H1 (cell line): ENCODE data around the gene GRP. TPM values are rescaled to one million over a fixed set of nuclear protein-coding genes. Genes with fewer than 3 reads are reported as not detected.

Experiments
- CTCF ChIA-PET: fragments of 300-600 bp; sonication (Branson Sonifier 250); formaldehyde crosslinking; loops from one replicate; lab custom pipeline; 2021; ENCODE audit not compliant: partially characterized antibody; lab: Charles Lee
- POLR2A ChIA-PET: fragments of 300-600 bp; sonication (Branson Sonifier 250); formaldehyde crosslinking; loops from one replicate; lab custom pipeline; 2021; ENCODE audit warnings: inconsistent platforms; ENCODE audit not compliant: partially characterized antibody; lab: Charles Lee
- DNase-seq, 2 experiments: peaks; one replicate each; pipeline versions ENCODE4 v3.0.0 to v3.0.0-alpha.2; 2010 to 2022; ENCODE audit warnings: low spot score in 2 of 2, low read depth in 1 of 2, mixed read lengths in 1 of 2
- FAIRE-seq: peaks from 2 replicates; lab custom pipeline; 2011; peaks lifted over from hg19 to GRCh38; lab: Jason Lieb, UNC
- H2AFZ ChIP-seq: 2 replicates; pipeline ENCODE4 v1.8.1; 2012; ENCODE audit warnings: low read length, inconsistent platforms
- H2AK5ac ChIP-seq: 2 replicates; pipeline ENCODE4 v1.6.1; 2013; ENCODE audit warnings: low read depth, low read length
- H2BK120ac ChIP-seq: replicated peaks from 2 replicates; pipeline ENCODE3; 2013; ENCODE audit warnings: low read depth, low read length, inconsistent platforms
- H2BK12ac ChIP-seq: 2 replicates; pipeline ENCODE4 v1.6.1; 2013; ENCODE audit warnings: low read depth, low read length
- H2BK15ac ChIP-seq: 2 replicates; pipeline ENCODE4 v1.6.1; 2013; ENCODE audit warnings: low read length
- H2BK20ac ChIP-seq: 2 replicates; pipeline ENCODE4 v1.6.1; 2013; ENCODE audit warnings: low read length
- H2BK5ac ChIP-seq: 2 replicates; pipeline ENCODE4 v1.6.1; 2013; ENCODE audit warnings: low read depth, low read length
- H3K14ac ChIP-seq: 2 replicates; pipeline ENCODE4 v1.6.1; 2013; ENCODE audit warnings: inconsistent platforms; ENCODE audit not compliant: insufficient read length
- H3K18ac ChIP-seq: 2 replicates; pipeline ENCODE4 v1.6.1; 2013; ENCODE audit warnings: low read length; ENCODE audit errors: extremely low read depth
- H3K23ac ChIP-seq: 2 replicates; pipeline ENCODE4 v1.6.1; 2013; ENCODE audit warnings: inconsistent platforms; ENCODE audit not compliant: insufficient read length
- H3K23me2 ChIP-seq: 2 replicates; pipeline ENCODE4 v1.6.1; 2013; ENCODE audit warnings: low read depth, low read length
- H3K27ac ChIP-seq: 2 replicates; pipeline ENCODE4 v1.6.1; 2011; ENCODE audit warnings: low read depth, low read length, inconsistent platforms
- H3K27me3 ChIP-seq, 4 experiments: replicated peaks in 1 of 4; 1 replicate in 1 of 4; 2 replicates in 3 of 4; pipeline versions ENCODE4 v1.6.1 to v1.8.1; 2011 to 2013; ENCODE audit warnings: low read length in 3 of 4, mild to moderate bottlenecking in 3 of 4, inconsistent platforms in 2 of 4, mixed read lengths in 2 of 4, moderate library complexity in 1 of 4; ENCODE audit not compliant: control insufficient read depth in 3 of 4, insufficient read depth in 3 of 4; ENCODE audit errors: extremely low read depth in 1 of 4
- H3K36me3 ChIP-seq, 4 experiments: 2 replicates each; pipeline versions ENCODE4 v1.6.1 to v1.8.1; 2011 to 2013; ENCODE audit warnings: mild to moderate bottlenecking in 4 of 4, low read length in 3 of 4, moderate library complexity in 2 of 4, control low read depth in 1 of 4, inconsistent platforms in 1 of 4; ENCODE audit not compliant: insufficient read depth in 4 of 4, control insufficient read depth in 2 of 4
- H3K4ac ChIP-seq: replicated peaks from 2 replicates; pipeline ENCODE3; 2013; ENCODE audit warnings: low read length, low read depth, mixed read lengths, inconsistent platforms; ENCODE audit not compliant: insufficient read length
- H3K4me1 ChIP-seq, 4 experiments: replicated peaks in 1 of 4; 1 replicate in 1 of 4; 2 replicates in 3 of 4; pipeline versions ENCODE4 v1.6.1 to v1.8.1; 2011 to 2013; ENCODE audit warnings: low read length in 3 of 4, inconsistent platforms in 2 of 4, mixed read lengths in 1 of 4; ENCODE audit not compliant: insufficient read depth in 4 of 4, control insufficient read depth in 3 of 4
- H3K4me2 ChIP-seq, 2 experiments: 2 replicates each; pipeline versions ENCODE4 v1.6.1 to v1.8.1; 2011 to 2013; ENCODE audit warnings: low read depth in 2 of 2, low read length in 2 of 2, control low read depth in 1 of 2, inconsistent platforms in 1 of 2, mild to moderate bottlenecking in 1 of 2; ENCODE audit not compliant: insufficient read depth in 1 of 2
- H3K4me3 ChIP-seq, 4 experiments: fragments of 200-600, 300-600 bp in 1 of 4; sonication (generic), shearing (Covaris generic), sonication (Bioruptor Twin) in 1 of 4; 2 replicates each; pipeline versions ENCODE4 v1.5.1 to v1.8.1; 2011 to 2016; ENCODE audit warnings: low read length in 4 of 4, low read depth in 3 of 4, control low read depth in 2 of 4, inconsistent platforms in 2 of 4, mild to moderate bottlenecking in 2 of 4, mixed read lengths in 1 of 4, moderate library complexity in 1 of 4; ENCODE audit not compliant: insufficient read depth in 2 of 4; ENCODE audit errors: extremely low read depth in 1 of 4
- H3K56ac ChIP-seq: replicated peaks from 2 replicates; pipeline ENCODE3; 2013; ENCODE audit warnings: low read depth, mild to moderate bottlenecking, mixed read lengths, low read length, inconsistent platforms; ENCODE audit not compliant: insufficient read length
- H3K79me1 ChIP-seq: 2 replicates; pipeline ENCODE4 v1.6.1; 2013; ENCODE audit warnings: low read depth, low read length, control low read depth
- H3K79me2 ChIP-seq, 2 experiments: 2 replicates each; pipeline versions ENCODE4 v1.6.1 to v1.8.1; 2012 to 2013; ENCODE audit warnings: low read length in 2 of 2, mild to moderate bottlenecking in 2 of 2, inconsistent platforms in 1 of 2; ENCODE audit not compliant: insufficient read depth in 2 of 2, control insufficient read depth in 1 of 2
- H3K9ac ChIP-seq, 4 experiments: replicated peaks in 1 of 4; 1 replicate in 1 of 4; 2 replicates in 3 of 4; pipeline versions ENCODE4 v1.6.1 to v1.8.1; 2011 to 2013; ENCODE audit warnings: low read depth in 3 of 4, low read length in 3 of 4, control low read depth in 2 of 4, mild to moderate bottlenecking in 2 of 4, moderate library complexity in 2 of 4, inconsistent platforms in 1 of 4; ENCODE audit errors: extremely low read depth in 1 of 4
- H3K9me3 ChIP-seq, 2 experiments: 2 replicates each; pipeline versions ENCODE4 v1.6.1 to v1.8.1; 2012 to 2013; ENCODE audit warnings: mild to moderate bottlenecking in 2 of 2, moderate library complexity in 2 of 2, control low read depth in 1 of 2, inconsistent platforms in 1 of 2, low read depth in 1 of 2, low read length in 1 of 2, mixed read lengths in 1 of 2; ENCODE audit not compliant: insufficient read depth in 2 of 2
- H4K20me1 ChIP-seq, 2 experiments: replicated peaks in 1 of 2; 2 replicates each; pipeline versions ENCODE3 to v1.8.1; 2011 to 2013; ENCODE audit warnings: inconsistent platforms in 2 of 2, low read length in 2 of 2, mild to moderate bottlenecking in 1 of 2; ENCODE audit not compliant: insufficient read depth in 2 of 2, control insufficient read depth in 1 of 2
- H4K5ac ChIP-seq: 2 replicates; pipeline ENCODE4 v1.6.1; 2013; ENCODE audit warnings: low read length, low read depth, mixed read lengths, inconsistent platforms; ENCODE audit not compliant: insufficient read length
- H4K8ac ChIP-seq: 2 replicates; pipeline ENCODE4 v1.8.0; 2013; ENCODE audit warnings: mild to moderate bottlenecking, moderate library complexity, low read length, inconsistent platforms; ENCODE audit not compliant: insufficient read depth; ENCODE audit errors: extremely low read depth
- H4K91ac ChIP-seq: replicated peaks from 2 replicates; pipeline ENCODE3; 2013; ENCODE audit warnings: low read length, mixed read lengths, inconsistent platforms; ENCODE audit not compliant: insufficient read length
- BCL11A ChIP-seq, 2 experiments: IDR thresholded peaks; one replicate each; pipeline ENCODE4 v1.6.1; 2011; ENCODE audit warnings: low read depth in 2 of 2, low read length in 2 of 2, mild to moderate bottlenecking in 2 of 2
- EZH2 ChIP-seq: fragments of 200-600 bp; sonication (generic); IDR thresholded peaks from 2 replicates; pipeline ENCODE4 v1.7.1; 2012; ENCODE audit warnings: low read depth, mild to moderate bottlenecking, moderate library complexity, low read length, inconsistent platforms; ENCODE audit not compliant: severe bottlenecking
- JUND ChIP-seq: IDR thresholded peaks from 2 replicates; pipeline ENCODE4 v1.6.1; 2011; ENCODE audit warnings: mild to moderate bottlenecking, improper control_type of control experiment, low read length
- KDM4A ChIP-seq: IDR thresholded peaks from one replicate; pipeline ENCODE4 v1.7.1; 2012; ENCODE audit warnings: low read depth, mild to moderate bottlenecking, moderate library complexity, low read length, inconsistent platforms; ENCODE audit not compliant: severe bottlenecking
- KDM5A ChIP-seq: fragments of 200-600 bp; IDR thresholded peaks from 2 replicates; pipeline ENCODE4 v1.7.1; 2012; ENCODE audit warnings: mild to moderate bottlenecking, low read length, inconsistent platforms, mixed read lengths
- POLR2AphosphoS5 ChIP-seq: IDR thresholded peaks from 2 replicates; pipeline ENCODE4 v1.6.1; 2011; ENCODE audit warnings: low read depth, low read length
- RBBP5 ChIP-seq: IDR thresholded peaks from 2 replicates; pipeline ENCODE4 v1.7.1; 2012; ENCODE audit warnings: low read depth, mild to moderate bottlenecking, inconsistent platforms, low read length, moderate library complexity, borderline replicate concordance
- RFX5 ChIP-seq: IDR thresholded peaks from 2 replicates; pipeline ENCODE4 v1.6.1; 2011; ENCODE audit warnings: low read depth, low read length, improper control_type of control experiment, borderline replicate concordance
- SAP30 ChIP-seq: fragments of 300-600 bp; sonication (generic); IDR thresholded peaks from 2 replicates; pipeline ENCODE4 v1.7.1; 2012; ENCODE audit warnings: low read length, moderate library complexity, mild to moderate bottlenecking, inconsistent platforms; ENCODE audit not compliant: insufficient read depth, insufficient replicate concordance
- SIRT6 ChIP-seq: IDR thresholded peaks from one replicate; pipeline ENCODE4 v1.7.1; 2012; ENCODE audit warnings: low read length, inconsistent platforms
- SRF ChIP-seq: IDR thresholded peaks from 2 replicates; pipeline ENCODE4 v1.6.1; 2011; ENCODE audit warnings: mild to moderate bottlenecking, low read depth, low read length, moderate library complexity
- SUZ12 ChIP-seq: fragments of 200-600 bp; sonication (generic); IDR thresholded peaks from 2 replicates; pipeline ENCODE4 v1.6.1; 2012; ENCODE audit warnings: mild to moderate bottlenecking, inconsistent platforms, low read length, moderate library complexity, mixed read lengths
- WGBS, 2 experiments: shearing (Covaris generic) in 1 of 2; methylation state at CpG; one replicate each; pipeline versions ENCODE4 v1.1.6 to v1.1.7; 2013 to 2015; ENCODE audit warnings: low lambda C conversion rate in 2 of 2, mixed read lengths in 2 of 2, inconsistent platforms in 1 of 2, low coverage in 1 of 2, missing lambda C conversion rate in 1 of 2; ENCODE audit not compliant: insufficient replicate concordance in 2 of 2, insufficient coverage in 1 of 2, insufficient read length in 1 of 2; ENCODE audit errors: extremely low coverage in 1 of 2, missing lambda C conversion rate in 1 of 2; 5-methylcytosine and 5-hydroxymethylcytosine counted together
- polyA plus RNA-seq, 7 experiments: library from polyadenylated mRNA; depleted of rRNA in 3 of 7; stranded (reverse) in 5 of 7; unstranded in 2 of 7; fragments of >200 nt in 5 of 7; fragments of 200-250 nt in 2 of 7; gene quantifications; 1 replicate in 5 of 7; 2 replicates in 1 of 7; 4 replicates in 1 of 7; pipeline versions ENCODE4 v1.2.1 to v1.2.3, GENCODE V29; 2011 to 2013; ENCODE audit warnings: missing spikeins in 2 of 7, mixed read lengths in 2 of 7
- total RNA-seq: library from RNA; stranded (reverse); fragmentation: NEBNext Ultra II Directional; extraction: Animal tissue kit (Norgen Biotek cat#: 25700); gene quantifications from 2 replicates; pipeline ENCODE4 v1.2.1, GENCODE V29; 2021

GRP gene
- total and polyA plus RNA-seq, 2 of the 8 experiments (the other 6 are each of a cell fraction or from before 2014, with no cell fraction given), result not detected

DNA sequence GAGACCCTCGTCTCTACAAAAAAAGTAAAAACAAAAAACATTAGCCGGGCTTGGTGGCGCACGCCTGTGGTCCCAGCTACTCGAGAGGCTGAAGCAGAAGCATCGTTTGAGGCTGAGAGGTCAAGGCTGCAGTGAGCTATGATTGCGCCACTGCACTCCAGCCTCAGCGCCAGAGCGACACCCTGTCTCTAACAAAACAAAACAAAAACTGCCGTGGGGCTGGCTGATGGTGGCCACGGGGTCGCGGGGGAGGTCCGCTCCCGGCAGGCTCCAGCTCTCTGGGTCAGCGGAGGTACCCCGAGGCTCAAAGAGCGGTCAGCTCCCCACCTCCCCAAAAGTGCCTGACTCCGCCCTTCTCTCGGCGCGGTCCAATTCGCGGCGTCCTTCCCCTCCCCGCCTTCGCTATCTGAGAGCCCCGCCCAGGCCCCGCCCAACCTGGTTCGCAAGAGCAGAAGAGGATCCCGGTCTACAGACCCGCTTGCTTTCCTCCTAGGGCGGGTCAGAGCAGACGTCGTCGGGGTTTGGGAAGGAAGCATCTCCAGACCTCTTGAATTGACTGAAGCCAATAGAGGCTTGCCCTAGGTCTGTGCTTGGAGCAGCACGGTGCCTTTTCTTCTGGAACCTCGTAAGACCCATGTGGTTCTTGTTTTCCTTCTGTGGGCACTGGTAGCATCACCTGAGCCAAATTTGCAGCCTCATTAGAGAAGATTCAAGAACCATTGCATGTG, 45.5 kb downstream of the GRP start:
- Histone ChIP-seq H2BK15ac (no peak overlapping the region), H2BK5ac (no peak overlapping the region), H3K4ac (no peak overlapping the region), H3K27ac (no peak overlapping the region), H3K36me3 (no peaks in the 10 kb centered on the region; a peak in 1 of 8 replicates), H3K27me3 (peaks cover 64 to 80% (median 77%) of the 10 kb centered on the region in 4 experiments), H4K5ac (no peak overlapping the region), H2BK120ac (no peak overlapping the region), H3K9ac (no peak overlapping the region), H3K56ac (no peak overlapping the region), H3K4me1 (peaks cover 0 to 35% (median 23%) of the 10 kb centered on the region in 4 experiments; a peak in 6 of 7 replicates), H4K20me1 (peaks cover 3 to 16% of the 10 kb centered on the region in 2 experiments), H3K18ac (no peak overlapping the region), H3K9me3 (no peaks in the 10 kb centered on the region), H2BK20ac (no peak overlapping the region), H2BK12ac (no peak overlapping the region), H2AFZ (no peak overlapping the region), H3K79me2 (no peaks in the 10 kb centered on the region), H3K23me2 (peaks cover 10% of the 10 kb centered on the region; the same call in 1 of the 2 replicates), H3K79me1 (no peaks in the 10 kb centered on the region), H3K23ac (no peak overlapping the region), H3K14ac (no peak overlapping the region), H3K4me3 (peak overlapping the region; percentile 29 to 60 (median 51); a peak in 7 of 8 replicates), H4K91ac (no peak overlapping the region), H3K4me2 (peak overlapping the region; percentile 77 to 88), H2AK5ac (no peak overlapping the region), H4K8ac (no peak overlapping the region)
- 3% methylated on average over 20 of the region's 38 CpGs; no CpG with 5 or more reads in 1 of the 2 experiments for WGBS, 2 experiments
- ChIA-PET POLR2A (interaction anchor here (0.9 to 2.3 kb wide), 3 partner anchors 10 to 61 kb away, joined by 3 to 11 read pairs (median 3); no protein-coding TSS in a partner anchor), CTCF (interaction anchor here (1.1 to 15.5 kb wide), 7 partner anchors 9 to 137 kb away, joined by 3 to 129 read pairs (median 25); partner anchors contain the start of genes GRP and RAX)
- DNase-seq, result peak in 1 of 2 experiments; percentile 91
- FAIRE-seq, result no peak
- TF ChIP-seq BCL11A (IDR thresholded peaks at IDR 0.05; ENCODE audit: low read depth in 2 of 2, low read length in 2 of 2) (no peak), SRF (no peak), SIRT6 (no peak), KDM4A (peak; percentile 81), RFX5 (no peak), EZH2 (no peak), SAP30 (no peak), SUZ12 (peak; percentile 17; the same call in 1 of the 2 replicates), RBBP5 (0 out of 2 replicates have a peak, but pooled peaks have one; percentile 47), POLR2AphosphoS5 (no peak), JUND (no peak), KDM5A (no peak)
